ENCODE results near the gene RHEB. TPM values are rescaled to one million over a fixed set of nuclear protein-coding genes. Genes with fewer than 3 reads are reported as not detected.

Gene RHEB
- polyA plus RNA-seq, 1 experiment, result 154 TPM

GRCh38 chr7:151453326-151453791 is 66.3 kb downstream of the RHEB start:
- H3K9me3 ChIP-seq (ENCODE audit: control insufficient read depth, insufficient read depth, low read length), result no peaks in the 10 kb centered on the region; the same call in 1 of the 2 replicates
- H3K27ac ChIP-seq (ENCODE audit: low read depth, low read length), result no peak overlapping the region
- POLR2A ChIA-PET, result no interaction called here
- H3K27me3 ChIP-seq (ENCODE audit: control insufficient read depth, insufficient read depth, low read length), result peaks cover 4% of the 10 kb centered on the region
- TF ChIP-seq CTCF (IDR thresholded peaks at IDR 0.05; ENCODE audit: low read depth, low read length), result no peak
- CTCF ChIA-PET, result no interaction called here
- DNase-seq (ENCODE audit: low read depth, low spot score), result no peak
- H3K4me3 ChIP-seq (ENCODE audit: low read depth, low read length), result no peak overlapping the region

GRCh38 chr7:151452680-151453325 is 66.9 kb downstream of the RHEB start:
- no peak overlapping the region for H3K27ac ChIP-seq (ENCODE audit: low read depth, low read length)
- no peak for DNase-seq (ENCODE audit: low read depth, low spot score)
- no peak for TF ChIP-seq CTCF (IDR thresholded peaks at IDR 0.05; ENCODE audit: low read depth, low read length)
- no peaks in the 10 kb centered on the region; the same call in 1 of the 2 replicates for H3K9me3 ChIP-seq (ENCODE audit: control insufficient read depth, insufficient read depth, low read length)
- CTCF ChIA-PET, result no interaction called here
- POLR2A ChIA-PET, result no interaction called here
- H3K27me3 ChIP-seq (ENCODE audit: control insufficient read depth, insufficient read depth, low read length), result peaks cover 4% of the 10 kb centered on the region
- H3K4me3 ChIP-seq (ENCODE audit: low read depth, low read length), result no peak overlapping the region

DNA sequence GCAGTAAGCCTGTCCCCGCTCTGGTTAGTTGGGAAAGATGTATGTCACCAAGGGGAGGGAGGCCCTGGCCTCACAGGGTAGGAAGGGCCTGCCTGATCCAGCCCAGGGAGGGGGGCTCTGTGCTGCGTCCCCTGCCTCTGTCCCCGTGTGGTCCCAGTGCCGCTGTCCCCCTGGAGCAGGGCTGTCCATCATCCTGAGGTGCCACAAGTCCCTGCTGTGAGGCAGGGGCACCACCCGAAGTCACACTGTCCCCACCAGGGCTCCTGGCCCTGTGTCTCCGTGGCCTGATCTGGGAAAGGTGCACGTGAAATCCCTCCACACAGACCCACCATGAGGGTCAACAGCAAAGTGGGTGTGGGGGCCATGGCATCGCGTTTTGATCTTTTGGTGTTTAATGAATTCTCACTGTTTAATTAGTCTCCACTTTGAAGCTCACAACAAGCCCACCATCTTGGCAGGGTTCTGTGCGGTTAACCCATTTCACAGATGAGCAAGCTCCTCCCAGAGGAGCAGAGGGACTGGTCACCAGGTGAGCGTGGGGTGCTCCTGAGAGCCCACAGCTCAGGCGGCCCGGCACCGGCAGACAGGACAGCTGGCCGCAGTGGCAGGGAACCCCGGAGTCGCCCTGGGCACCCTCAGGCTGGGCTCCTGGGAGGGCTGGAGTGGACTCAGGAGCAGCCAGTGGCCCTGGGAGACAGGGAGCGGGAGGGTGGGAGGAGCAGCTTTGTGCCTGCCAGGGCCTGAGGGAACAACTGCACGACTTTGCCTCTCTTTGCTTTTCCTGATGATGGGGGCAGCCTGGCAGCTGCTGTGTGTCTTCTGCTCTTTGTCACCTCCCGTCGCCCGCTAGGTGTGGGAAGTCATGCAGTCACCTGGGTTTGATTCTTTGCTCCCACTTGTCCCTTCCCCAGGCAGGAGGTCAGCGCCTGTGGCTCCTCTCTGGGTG is 67.8 kb downstream of the RHEB start:
- peaks cover 4% of the 10 kb centered on the region for H3K27me3 ChIP-seq (ENCODE audit: control insufficient read depth, insufficient read depth, low read length)
- POLR2A ChIA-PET, result no interaction called here
- no peak for DNase-seq (ENCODE audit: low read depth, low spot score)
- H3K27ac ChIP-seq (ENCODE audit: low read depth, low read length), result no peak overlapping the region
- H3K4me3 ChIP-seq (ENCODE audit: low read depth, low read length), result no peak overlapping the region
- CTCF ChIA-PET, result interaction anchor here (1.2 to 4.1 kb wide), 3 partner anchors 9 to 101 kb away, joined by 6 to 31 read pairs (median 7); no protein-coding TSS in a partner anchor
- TF ChIP-seq CTCF (IDR thresholded peaks at IDR 0.05; ENCODE audit: low read depth, low read length), result no peak
- no peaks in the 10 kb centered on the region; the same call in 1 of the 2 replicates for H3K9me3 ChIP-seq (ENCODE audit: control insufficient read depth, insufficient read depth, low read length)

DNA sequence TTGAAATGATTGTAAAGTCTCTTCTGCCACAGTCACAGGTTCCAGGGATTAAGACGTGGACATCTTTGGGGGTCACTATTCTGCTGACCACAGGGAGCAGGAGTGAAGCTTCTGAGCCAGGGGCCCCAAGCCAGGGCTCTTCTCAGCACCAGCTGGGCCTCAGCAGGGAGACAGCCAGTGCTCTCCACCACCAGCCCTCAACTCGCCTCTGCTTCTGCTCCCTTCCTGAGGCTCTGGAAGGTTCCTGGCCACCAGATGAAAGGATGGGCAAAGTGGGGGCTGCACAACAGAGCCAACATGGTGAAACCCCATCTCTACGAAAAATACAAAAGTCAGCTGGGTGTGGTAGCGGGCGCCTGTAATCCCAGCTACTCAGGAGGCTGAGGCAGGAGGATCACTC is 68.5 kb downstream of the RHEB start:
- Histone ChIP-seq H3K27ac (ENCODE audit: low read depth, low read length) (no peak overlapping the region), H3K9me3 (ENCODE audit: control insufficient read depth, insufficient read depth, low read length) (no peaks in the 10 kb centered on the region; the same call in 1 of the 2 replicates), H3K4me3 (ENCODE audit: low read depth, low read length) (no peak overlapping the region), H3K27me3 (ENCODE audit: control insufficient read depth, insufficient read depth, low read length) (peaks cover 4% of the 10 kb centered on the region)
- CTCF ChIA-PET, result interaction anchor here (0.6 to 4.1 kb wide), 8 partner anchors 10 to 441 kb away, joined by 3 to 34 read pairs (median 6); partner anchors contain the start of genes CRYGN and NUB1
- no peak for TF ChIP-seq CTCF (IDR thresholded peaks at IDR 0.05; ENCODE audit: low read depth, low read length)
- no peak for DNase-seq (ENCODE audit: low read depth, low spot score)
- POLR2A ChIA-PET, result interaction anchor here (0.6 kb wide), 1 partner anchor 90 kb away, joined by 4 read pairs; no protein-coding TSS in a partner anchor

Measured in AG04450 (cell line).